ENCODE measurements around the gene HMGCS1. TPM values are rescaled to one million over a fixed set of nuclear protein-coding genes. Genes with fewer than 3 reads are reported as not detected.

Gene HMGCS1
- total and polyA plus RNA-seq, 8 donors, result 11.4 to 33.1 (median 19.4) TPM

DNA sequence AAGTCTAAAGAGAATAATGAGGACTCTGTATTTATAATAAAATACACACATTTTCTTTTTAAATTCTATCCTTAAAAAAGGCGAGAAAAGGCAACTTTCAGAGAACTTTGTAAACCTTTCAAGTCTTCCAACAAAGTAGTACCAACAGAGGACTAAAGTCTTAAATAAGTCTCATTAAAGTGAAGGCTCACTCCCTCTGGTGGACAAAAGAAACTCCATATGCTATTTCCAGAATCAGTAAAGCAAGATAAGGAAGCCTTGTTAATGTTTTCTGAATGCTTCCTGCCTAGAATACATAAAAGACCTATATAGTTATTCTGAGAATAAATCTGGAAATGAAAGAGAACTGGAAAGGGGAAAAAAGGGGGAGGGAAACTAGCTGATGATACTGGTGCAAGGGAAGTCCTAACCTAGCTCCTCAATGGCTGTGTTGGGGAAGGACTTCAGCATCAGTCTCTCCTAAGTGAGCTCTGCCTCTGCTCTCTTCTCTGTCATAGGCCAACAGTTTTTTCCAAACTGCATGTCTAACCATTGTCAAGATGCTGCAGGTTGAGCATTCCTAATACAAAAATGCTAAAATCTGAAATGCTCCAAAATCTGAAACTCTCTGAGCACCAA lies 7.2 kb downstream of the HMGCS1 start:
- H3K4me3 ChIP-seq, result no peak overlapping the region
- no peaks in the 10 kb centered on the region for H3K36me3 ChIP-seq
- peaks cover 5 to 23% (median 17%) of the 10 kb centered on the region in 3 donors for H3K4me1 ChIP-seq
- intact Hi-C loops (cut with DNase I), result no loop called here
- ATAC-seq (peak; percentile 71 to 89 (median 83)), FAIRE-seq (peak; percentile 53), DNase-seq (no peak)
- no peaks in the 10 kb centered on the region for H3K27me3 ChIP-seq
- no peaks in the 10 kb centered on the region for H3K9me3 ChIP-seq
- TF ChIP-seq, protein P1, sequence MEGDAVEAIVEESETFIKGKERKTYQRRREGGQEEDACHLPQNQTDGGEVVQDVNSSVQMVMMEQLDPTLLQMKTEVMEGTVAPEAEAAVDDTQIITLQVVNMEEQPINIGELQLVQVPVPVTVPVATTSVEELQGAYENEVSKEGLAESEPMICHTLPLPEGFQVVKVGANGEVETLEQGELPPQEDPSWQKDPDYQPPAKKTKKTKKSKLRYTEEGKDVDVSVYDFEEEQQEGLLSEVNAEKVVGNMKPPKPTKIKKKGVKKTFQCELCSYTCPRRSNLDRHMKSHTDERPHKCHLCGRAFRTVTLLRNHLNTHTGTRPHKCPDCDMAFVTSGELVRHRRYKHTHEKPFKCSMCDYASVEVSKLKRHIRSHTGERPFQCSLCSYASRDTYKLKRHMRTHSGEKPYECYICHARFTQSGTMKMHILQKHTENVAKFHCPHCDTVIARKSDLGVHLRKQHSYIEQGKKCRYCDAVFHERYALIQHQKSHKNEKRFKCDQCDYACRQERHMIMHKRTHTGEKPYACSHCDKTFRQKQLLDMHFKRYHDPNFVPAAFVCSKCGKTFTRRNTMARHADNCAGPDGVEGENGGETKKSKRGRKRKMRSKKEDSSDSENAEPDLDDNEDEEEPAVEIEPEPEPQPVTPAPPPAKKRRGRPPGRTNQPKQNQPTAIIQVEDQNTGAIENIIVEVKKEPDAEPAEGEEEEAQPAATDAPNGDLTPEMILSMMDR (IDR thresholded peaks at IDR 0.05), result peak; percentile 36 to 45 (median 40)
- 60 to 65% methylated on average over 1 of the region's 1 CpG for WGBS, 2 donors
- peak overlapping the region in 1 of 4 donors; percentile 6 for H3K27ac ChIP-seq

DNA sequence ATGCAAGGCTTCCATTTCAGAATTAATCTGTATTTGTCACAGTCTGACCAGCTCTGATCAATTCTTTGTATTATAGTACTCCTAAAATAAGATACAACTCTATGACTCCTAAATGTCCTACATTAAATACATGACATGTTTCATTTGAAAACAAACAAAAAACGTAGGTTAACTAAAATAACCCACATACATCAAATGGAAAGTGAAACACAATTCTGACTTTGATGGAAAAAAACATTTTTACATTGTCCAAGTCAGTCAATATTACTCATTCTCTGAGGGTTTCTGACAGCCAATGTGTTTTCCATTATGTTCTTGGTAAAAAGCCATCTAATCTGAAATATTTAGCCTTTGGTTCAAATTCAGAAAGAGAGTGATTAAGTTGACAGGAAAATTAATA lies 8.7 kb downstream of the HMGCS1 start:
- Histone ChIP-seq H3K9me3 (no peaks in the 10 kb centered on the region), H3K36me3 (no peaks in the 10 kb centered on the region), H3K27me3 (no peaks in the 10 kb centered on the region), H3K4me1 (peaks cover under 1 to 9% (median 8%) of the 10 kb centered on the region in 3 donors), H3K27ac (no peak overlapping the region), H3K4me3 (no peak overlapping the region)
- TF ChIP-seq, protein P1 (IDR thresholded peaks at IDR 0.05), result no peak
- WGBS, 2 donors, result 36 to 48% methylated on average over 1 of the region's 1 CpG
- FAIRE-seq (no peak), ATAC-seq (no peak), DNase-seq (no peak)
- intact Hi-C loops (cut with DNase I), result no loop called here

DNA sequence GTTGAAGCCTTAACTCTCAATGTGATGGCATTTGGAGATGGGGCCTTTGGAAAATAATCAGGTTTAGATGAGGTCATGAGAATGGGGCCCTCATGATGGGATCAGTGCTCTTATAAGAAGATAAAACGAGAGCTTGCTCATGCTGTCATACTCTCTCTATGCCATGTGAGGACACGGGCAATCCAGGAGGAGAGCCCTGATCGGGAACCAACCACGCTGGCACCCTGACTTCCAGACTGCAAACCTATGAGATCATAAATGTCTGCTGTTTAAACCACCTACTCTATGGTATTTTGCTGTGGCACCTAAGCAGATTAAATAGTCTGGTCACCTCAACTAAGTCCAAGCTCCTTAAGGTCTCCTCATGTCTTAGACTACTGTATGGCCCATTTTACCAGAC lies 10.0 kb downstream of the HMGCS1 start:
- Histone ChIP-seq H3K4me3 (no peak overlapping the region), H3K9me3 (no peaks in the 10 kb centered on the region), H3K27ac (no peak overlapping the region), H3K27me3 (no peaks in the 10 kb centered on the region), H3K4me1 (peaks cover 0 to 6% (median 2%) of the 10 kb centered on the region in 3 donors), H3K36me3 (peaks cover 0 to 5% (median 0%) of the 10 kb centered on the region in 3 donors)
- TF ChIP-seq, protein P1 (IDR thresholded peaks at IDR 0.05), result no peak
- intact Hi-C loops (cut with DNase I), result no loop called here
- no peak for ATAC-seq
- no peak for DNase-seq
- FAIRE-seq, result no peak
- WGBS, 2 donors, result 93 to 95% methylated on average over 4 of the region's 4 CpGs

DNA sequence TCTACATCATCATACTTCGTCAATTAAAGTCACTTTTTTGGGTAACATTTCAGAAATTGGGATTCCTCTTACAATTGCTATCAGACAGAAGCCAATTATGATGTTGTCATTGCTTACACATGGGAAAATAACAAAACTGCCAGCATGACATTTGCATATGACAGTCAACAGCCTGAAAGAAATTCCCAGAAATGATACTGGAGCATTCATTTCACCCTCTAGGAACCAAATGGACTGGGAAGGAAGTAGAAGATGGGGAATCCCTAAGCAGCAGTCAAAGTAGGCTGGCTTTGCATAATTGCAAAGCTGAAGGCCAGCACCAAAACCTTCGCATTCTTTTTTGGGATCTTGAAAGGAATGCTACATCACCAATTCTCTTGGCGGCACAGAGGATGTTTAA lies 10.7 kb downstream of the HMGCS1 start:
- no peak for FAIRE-seq

More for the DNA sequence above, 10.7 kb downstream of the HMGCS1 start:
- H3K9me3 ChIP-seq, result no peaks in the 10 kb centered on the region
- H3K27me3 ChIP-seq, result no peaks in the 10 kb centered on the region
- intact Hi-C loops (cut with DNase I), result no loop called here
- no peak for DNase-seq
- H3K27ac ChIP-seq, result no peak overlapping the region
- TF ChIP-seq, protein P1 (IDR thresholded peaks at IDR 0.05), result no peak
- H3K36me3 ChIP-seq, result peaks cover 0 to 12% (median 4%) of the 10 kb centered on the region in 3 donors
- no peak for ATAC-seq
- no peak overlapping the region for H3K4me3 ChIP-seq
- WGBS, 2 donors, result 97% methylated on average over 3 of the region's 3 CpGs
- peaks cover 0 to 6% (median 0%) of the 10 kb centered on the region in 3 donors for H3K4me1 ChIP-seq
